Muscle of back (tissue), 11 donors: ENCODE measurements around the gene MRPL14. TPM values are rescaled to one million over a fixed set of nuclear protein-coding genes. Genes with fewer than 3 reads are reported as not detected.
A peak's percentile ranks its signal among the peaks of the same experiment; 100 is the strongest.

Experiments used
- DNase-seq, 3 donors: peaks; one replicate each; pipeline versions ENCODE4 v3.0.0 to v3.0.0-alpha.2; 2013
- polyA plus RNA-seq, 10 donors: library from polyadenylated mRNA; unstranded; fragments of 120-200 nt; gene quantifications; one replicate each; pipeline ENCODE4 v1.2.1, GENCODE V29; 2013; ENCODE audit not compliant: insufficient read length in 10 of 10

The MRPL14 gene
- polyA plus RNA-seq, 10 donors = 27.1 to 44.5 (median 35.2) TPM

GRCh38 chr6:44128020-44128917 is 1.0 kb upstream of the MRPL14 start:
- peak in 1 of 3 donors; percentile 62 for DNase-seq

- DNase-seq = peak; percentile 59 to 86 (median 72)
These were observed 717 bp downstream of the MRPL14 start for GRCh38 chr6:44126320-44127149.

GRCh38 chr6:44123544-44123943 is 3.7 kb downstream of the MRPL14 start:
- no peak for DNase-seq

- no peak for DNase-seq
These were observed 4.5 kb downstream of the MRPL14 start for GRCh38 chr6:44122801-44123200.

- no peak for DNase-seq
These were observed 6.4 kb downstream of the MRPL14 start for GRCh38 chr6:44120692-44121443.

GRCh38 chr6:44119704-44120262 is 7.5 kb downstream of the MRPL14 start:
- DNase-seq = no peak

- no peak for DNase-seq
These were observed 9.7 kb downstream of the MRPL14 start for GRCh38 chr6:44117397-44118128.

- DNase-seq = peak in 2 of 3 donors; percentile 29 to 71
These were observed 10.4 kb downstream of the MRPL14 start for GRCh38 chr6:44116641-44117382.

- no peak for DNase-seq
These were observed 11.4 kb downstream of the MRPL14 start for GRCh38 chr6:44115866-44116265.

- DNase-seq = no peak
These were observed 13.8 kb downstream of the MRPL14 start for GRCh38 chr6:44113414-44113813.

GRCh38 chr6:44111434-44112417 is 15.5 kb downstream of the MRPL14 start:
- no peak for DNase-seq

GRCh38 chr6:44110966-44111365 is 16.3 kb downstream of the MRPL14 start:
- DNase-seq = no peak

GRCh38 chr6:44110005-44110676 is 17.1 kb downstream of the MRPL14 start:
- DNase-seq = no peak

- DNase-seq = no peak
These were observed 18.0 kb downstream of the MRPL14 start for GRCh38 chr6:44109212-44109611.

- no peak for DNase-seq
These were observed 18.8 kb downstream of the MRPL14 start for GRCh38 chr6:44108471-44108870.

- no peak for DNase-seq
These were observed 20.2 kb downstream of the MRPL14 start for GRCh38 chr6:44107017-44107416.

- no peak for DNase-seq
These were observed 21.1 kb downstream of the MRPL14 start for GRCh38 chr6:44105993-44106740.

GRCh38 chr6:44105146-44105545 is 22.1 kb downstream of the MRPL14 start:
- no peak for DNase-seq
